ENCODE data around the gene UTY.

UTY gene

DNA sequence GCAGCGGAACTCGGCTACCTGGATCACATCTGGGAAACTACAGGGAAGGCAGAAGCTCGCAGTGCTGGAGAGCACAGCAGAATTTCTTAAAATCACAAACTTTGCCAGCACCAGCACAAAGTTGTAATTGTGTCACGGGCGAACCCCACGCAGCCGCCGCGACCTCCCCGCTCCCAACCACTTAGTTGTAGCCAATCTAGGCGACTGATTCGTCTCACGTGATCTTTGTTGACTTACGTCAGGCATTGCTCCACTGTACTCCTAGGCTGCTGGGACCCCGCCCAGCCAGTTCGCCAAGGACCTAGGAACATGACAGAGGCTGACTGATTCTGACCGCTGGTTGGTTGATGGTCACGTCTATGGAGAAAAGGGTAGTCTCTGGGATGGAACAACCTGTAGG, at the start of gene UTY:
TSS of gene UTY (minus strand) at position 206 of the 400 bp plus-strand sequence. CDS start 368 bp downstream, outside the sequence.
- no peak for DNase-seq

DNA sequence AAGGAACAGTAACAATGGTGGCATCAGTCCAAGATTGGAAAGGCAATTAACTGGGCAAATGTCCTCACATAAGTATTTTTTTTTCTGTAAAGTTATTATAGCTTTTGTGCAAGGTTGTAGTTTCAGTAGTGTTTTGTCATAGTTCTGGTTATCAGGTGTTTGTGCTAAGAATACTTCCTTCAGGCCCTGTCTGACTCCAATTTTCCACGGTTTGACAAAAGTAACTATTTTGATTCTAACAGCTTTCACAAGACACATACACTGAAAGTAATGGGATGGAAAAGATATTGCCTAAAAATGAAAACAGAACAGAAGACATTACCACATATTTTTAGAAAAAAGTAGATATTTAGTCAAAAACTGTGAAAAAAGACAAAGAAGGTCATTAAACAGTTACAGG, 40.6 kb upstream of the UTY start:
- no peak for DNase-seq

DNA sequence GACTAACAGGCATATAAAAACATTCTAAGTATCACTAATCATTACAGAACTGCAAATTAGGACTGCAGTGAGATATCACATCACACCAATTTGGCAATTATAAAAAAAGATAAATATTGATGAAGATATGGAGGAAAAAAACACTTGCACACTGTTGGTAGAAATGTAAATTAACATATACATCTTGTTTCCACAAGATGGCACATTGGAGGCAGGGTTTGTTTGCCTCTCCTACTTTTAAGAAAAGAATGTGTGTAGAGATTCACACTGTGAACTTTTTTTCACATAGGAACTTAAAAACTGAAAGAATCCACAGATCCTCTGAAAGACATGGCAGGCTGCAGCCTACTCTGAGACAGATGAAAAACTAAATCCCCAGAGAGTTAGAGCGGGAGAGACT, 21.4 kb upstream of the UTY start:
- no peak for DNase-seq

DNA sequence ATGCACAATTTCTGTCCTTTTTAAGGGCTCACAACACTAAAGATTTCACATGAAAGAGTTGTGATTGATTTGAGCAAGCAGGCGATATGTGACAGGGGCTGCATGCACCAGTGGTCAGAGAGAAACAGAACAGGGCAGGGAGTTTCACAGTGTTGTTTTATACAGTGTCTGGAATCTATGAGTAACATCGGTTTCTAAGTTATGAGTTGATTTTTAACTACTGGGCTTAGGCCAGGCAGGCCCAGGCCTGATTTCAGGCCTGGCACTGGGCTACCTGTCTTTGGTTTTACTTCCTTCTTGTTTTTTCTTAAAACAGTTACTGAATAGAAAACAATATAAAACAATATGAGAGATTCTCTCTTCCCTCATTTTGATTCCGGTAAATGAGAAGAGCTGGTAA, 13.9 kb upstream of the UTY start:
- DNase-seq, result no peak

DNA sequence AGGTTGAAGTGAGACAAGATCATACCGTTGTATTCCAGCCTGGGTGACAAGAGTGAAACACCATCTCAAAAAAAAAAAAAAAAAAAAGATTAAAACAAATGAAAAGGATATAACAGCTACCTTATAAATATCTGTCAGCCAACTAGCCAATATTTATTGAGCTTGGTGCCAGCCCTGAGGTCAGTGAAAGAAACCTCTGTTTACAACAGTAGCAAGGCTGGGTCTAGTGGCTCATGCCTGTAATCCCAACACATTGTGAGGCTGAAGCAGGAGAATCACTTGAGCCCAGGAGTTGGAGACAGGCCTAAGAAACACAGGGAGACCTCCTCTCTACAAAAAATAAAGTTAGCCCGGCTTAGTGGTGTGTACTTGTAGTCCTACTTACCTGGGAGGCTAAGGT, 12.6 kb upstream of the UTY start:
- DNase-seq, result no peak

DNA sequence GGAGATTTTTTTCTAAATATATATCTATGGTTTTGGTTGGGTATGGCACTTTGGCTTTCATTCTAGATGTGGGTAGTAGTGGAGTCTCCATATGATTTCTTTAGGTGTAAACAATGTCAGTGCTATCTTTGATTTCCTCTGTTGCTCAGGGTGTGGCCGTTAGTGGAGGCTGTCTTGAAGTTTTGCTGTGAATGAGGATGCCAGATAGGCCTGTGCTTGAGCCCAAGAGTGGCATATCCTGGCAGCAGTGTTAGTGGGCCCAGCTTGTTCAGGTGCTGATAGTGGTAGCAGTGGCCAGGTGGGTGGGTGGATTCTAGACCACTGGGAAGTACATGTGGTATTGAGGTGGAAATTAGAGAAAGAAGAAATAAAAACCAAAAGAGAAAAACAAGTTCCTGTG, 8.9 kb upstream of the UTY start:
- no peak for DNase-seq

DNA sequence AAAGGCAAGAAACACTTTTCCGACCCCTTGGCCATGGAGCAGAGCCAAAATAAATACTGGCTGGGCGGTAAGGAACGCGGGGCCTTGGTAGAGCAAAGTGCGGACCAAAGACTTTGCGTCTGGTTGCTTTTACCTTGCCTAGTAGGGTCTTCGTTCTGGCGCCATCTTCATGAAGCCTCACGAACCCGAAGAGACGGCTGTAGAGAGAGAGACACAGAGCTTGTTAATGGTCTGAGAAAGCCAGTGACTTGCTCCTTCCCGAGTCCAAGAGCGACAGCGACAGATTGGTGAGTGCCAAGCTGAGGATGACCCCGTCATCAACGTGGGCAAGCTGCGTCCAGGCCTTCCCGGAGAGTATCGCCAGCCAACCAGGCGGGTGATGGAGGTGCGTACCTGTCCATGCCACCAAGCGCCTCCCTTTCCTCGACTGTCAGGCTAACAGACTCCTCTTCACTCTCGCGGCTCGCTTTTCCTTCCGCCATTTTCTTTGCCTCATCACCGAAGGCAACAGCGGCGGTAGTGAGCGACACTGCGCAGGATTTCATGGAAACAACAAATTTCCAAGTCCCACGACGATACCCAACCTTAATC, 617 bp downstream of the UTY start:
- DNase-seq, result no peak

DNA sequence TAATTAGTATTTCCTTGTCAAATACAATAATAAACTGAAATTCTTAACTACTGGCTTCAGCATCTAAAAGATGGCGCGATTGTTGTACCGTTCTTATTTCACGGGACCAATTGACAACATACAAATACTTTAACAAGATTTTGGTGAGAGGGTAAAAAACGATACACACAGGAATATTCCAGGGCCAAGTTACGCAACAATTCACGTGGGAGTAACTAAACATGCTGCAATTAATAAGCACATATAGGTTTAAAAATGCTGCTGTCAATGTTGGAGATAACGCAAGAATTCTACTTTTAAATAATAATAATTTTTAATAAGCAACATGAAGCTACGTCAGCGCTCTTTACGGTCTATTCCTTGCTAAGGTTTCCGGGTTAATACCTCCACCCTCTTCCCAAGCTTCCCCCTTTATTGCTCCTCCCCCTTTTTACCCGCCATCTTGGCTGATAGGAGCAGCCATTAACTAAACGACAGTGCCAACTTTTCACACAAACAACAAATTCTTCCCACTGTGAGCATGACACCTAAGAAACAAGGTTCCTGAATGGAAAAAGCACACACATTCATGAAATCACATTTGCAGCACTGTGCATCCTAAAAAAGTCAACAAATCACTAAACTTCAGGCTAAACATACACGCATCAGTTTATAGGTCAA, 1.6 kb downstream of the UTY start:
- no peak for DNase-seq

DNA sequence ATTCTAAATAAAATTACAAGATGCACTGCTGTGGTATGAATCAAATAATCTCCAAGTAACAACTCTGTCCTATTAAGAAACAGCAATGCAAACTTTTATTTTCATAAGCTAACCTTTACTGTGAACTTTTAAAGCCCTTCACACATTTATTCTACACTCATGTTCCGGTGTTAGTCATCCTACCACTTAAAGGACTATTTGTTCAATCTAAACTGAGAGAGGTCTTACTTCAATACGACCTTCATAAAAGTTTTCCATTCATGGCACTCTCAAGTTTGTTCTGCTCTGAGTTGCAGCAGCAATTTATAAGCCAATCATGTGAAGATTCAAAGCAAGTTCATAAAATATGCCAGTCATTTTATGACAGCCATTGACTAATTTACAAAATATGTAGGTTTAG, 4.8 kb downstream of the UTY start:
- DNase-seq, result no peak

DNA sequence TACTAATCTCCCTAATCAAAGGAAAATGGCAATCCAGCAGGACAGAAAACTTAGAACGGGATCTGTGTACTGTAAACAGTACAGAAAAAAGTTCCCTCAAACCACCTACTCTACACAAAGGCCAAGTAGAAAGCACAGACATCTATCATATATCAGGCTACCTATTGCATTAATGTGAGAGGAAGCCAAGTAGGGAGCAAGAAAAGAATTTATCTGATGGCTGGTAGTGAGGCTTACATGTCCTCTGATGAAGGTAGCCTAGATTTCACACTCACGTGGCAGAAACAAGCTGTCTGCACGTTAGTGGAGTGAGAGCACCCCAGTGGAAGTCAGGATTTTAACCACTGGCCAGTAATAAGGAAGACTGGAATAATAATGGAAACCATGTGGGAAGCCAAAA, 28.3 kb downstream of the UTY start:
- no peak for DNase-seq

DNA sequence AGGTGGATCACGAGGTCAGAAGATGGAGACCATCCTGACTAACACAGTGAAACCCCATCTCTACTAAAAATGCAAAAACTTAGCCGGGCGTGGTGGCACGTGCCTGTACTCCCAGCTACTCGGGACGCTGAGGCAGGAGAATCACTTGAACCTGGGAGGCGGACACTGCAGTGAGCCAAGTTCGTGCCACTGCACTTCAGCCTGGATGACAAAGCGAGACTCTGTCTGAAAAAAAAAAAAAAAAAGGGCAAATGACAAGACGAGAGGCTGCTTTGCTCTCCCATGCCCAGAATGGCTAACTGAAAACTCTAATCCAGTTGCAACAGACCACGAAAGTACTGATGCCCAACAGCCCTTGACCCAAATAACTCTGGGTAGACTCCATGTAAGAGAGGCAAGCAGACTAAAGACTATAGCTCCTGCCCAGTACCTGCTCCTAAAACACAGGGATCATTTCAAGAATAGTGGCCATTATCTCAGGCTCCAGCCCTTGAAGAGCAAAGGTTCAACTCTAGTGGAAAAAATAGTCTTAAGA, 29.2 kb downstream of the UTY start:
- DNase-seq, result no peak

DNA sequence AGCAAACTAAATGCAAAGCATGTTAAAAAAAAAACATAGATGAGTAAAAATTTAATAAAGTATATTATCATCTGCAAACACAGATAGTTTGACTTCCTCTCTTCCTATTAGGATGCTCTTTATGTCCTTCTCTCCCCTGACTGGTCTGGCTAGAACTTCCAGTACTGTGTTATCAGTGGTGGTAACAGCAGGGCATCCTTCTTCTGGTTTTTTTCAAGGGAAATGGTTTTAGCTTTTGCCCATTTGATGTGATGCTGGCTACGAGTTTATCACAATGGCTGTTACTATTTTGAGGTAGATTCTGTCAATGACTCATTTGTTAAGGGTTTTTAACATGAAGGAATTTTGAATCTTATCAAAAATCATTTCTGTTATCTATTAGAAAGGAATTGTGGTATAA, 34.3 kb downstream of the UTY start:
- DNase-seq, result no peak

DNA sequence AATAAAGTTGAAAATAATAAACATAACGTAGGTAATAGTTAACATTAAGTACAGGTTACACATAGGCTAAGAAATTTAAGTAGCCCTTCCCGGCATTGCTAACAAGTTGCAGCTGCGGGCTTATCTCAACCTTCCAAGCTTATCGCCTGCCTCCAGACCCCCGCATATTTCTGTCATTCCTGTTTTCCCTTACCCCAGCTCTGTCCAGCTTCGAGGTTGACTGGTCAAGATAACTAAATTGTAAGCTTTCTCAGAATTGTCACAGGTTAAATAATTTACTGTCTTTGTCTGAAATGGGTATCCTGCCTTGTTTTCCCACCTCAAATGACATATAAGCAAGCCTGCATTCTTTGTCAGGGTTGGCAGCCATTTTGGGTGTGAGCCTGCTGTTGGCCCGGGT, 36.7 kb downstream of the UTY start:
- DNase-seq, result no peak

DNA sequence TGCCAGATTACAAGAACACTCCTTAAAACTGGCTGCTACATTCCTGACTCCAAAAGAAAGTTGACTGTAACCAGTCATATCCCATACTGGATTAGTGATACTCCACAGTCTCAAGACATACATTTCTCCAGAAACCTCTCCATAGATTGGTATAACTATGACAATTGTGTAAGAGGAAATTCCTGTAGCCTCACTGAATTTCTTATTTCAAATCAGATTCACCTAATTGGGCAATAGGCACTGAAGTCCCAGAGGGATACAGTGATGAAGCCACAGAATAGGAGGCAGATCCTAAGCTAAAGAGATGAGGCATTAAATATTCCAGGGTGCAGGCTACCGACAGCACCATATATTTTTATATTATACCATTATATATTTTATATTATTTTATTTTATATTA, 39.0 kb downstream of the UTY start:
- no peak for DNase-seq

DNA sequence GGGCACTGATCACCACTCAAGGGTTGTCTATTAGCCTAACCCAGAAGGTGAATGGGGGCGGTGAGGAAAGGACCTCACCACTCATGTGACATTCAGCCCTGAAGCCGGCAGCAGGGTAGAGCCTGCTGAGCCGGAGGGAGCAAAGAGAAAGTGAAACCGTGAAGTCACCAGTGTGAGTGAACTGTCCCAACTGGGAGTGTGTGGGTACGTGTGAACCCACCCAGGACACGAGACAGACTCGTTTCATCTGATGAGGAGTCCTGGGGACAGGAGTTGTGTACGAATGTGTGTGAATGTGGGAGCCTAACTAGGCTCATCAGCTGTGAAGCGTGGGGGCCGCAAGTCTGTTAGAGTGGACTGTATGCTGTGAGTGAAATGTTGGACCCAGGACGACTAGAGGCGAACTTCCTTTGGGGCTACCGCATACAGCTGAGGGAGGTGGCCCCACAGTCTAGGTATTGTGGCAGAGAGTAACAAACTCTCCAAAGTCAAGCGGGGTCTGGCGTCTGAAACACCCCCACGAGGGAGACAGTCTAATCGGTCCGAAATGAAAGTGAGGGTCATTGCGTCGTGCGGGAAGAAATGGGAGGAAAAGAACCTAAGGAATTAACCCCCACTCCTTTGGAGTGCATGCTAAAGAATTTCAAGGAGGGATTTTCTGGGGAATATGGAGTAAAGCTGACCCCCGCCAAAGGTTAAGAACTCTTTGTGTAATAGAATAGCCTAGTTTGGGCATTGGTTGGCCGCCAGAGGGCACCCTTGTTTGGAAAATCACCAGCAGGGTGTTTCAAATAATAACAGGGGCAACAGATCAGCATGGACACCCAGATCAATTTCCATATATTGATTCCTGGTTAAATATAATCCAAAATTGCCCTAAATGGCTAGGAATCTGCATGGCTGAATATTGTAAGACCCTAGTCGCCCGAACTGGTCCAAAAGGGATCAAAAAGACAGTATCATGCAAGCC, 43.6 kb downstream of the UTY start:
- DNase-seq, result no peak

DNA sequence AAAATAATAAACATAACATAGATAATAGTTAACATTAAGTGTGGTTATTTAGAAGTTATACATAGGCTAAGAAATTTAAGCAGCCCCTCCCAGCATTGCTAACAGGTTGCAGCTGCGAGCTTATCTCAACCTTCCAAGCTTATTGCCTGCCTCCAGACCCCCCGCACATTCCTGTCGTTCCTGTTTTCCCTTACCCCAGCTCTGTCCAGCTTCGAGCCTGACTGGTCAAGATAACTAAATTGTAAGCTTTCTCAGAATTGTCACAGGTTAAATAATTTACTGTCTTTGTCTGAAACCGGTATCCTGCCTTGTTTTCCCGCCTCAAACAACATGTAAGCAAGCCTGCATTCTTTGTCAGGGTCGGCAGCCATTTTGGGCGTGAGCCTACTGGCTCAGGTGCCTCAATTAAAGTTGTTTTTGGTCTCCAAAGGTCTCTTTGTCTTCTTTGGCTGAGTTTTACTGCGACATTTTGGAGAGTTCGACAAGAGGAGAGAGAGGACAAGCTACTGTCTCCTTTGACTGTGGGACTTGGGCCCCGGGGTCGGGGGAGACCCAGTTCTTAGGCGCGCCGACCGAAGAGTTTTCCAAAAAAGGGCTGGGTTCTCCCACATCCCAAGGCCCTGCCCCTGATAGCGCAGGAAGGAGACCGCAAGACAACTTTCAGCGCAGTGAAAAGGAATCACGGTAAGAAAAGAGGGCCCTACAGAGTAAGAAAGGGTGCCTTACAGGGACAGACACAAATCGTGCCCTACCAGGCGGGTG, 44.4 kb downstream of the UTY start:
- DNase-seq, result no peak

DNA sequence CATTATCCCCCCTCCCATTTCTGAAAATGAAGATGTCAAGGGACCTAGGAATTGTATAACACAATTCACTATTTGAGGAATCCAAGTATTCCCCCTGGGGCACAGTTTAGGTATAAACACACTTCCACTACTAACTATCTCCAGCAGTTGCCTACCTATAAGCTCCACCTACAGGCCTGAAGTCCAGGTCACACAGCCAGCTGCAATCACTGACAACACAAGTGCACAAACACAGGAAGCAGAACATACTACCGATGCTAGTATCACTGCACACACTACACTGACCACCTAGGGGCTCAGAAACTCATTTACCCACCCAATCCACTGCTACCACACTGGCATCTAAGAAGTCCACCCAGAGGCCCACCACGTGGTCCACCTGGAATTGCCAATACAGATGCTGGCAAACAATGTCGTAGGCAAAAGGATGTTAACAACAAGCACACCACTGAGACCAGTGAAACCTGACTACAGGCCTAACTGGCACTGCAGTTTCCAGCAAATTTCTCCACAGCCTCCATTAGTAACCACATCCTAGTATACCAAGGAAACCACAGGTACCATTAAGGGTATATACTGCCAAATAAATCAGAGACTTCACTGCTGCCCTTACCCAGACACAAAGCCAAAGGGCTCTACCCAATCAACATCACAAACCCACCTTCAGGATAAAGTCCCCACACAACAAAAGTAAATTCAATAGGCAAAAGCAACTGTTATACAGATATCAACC, 47.4 kb downstream of the UTY start:
- no peak for DNase-seq

DNA sequence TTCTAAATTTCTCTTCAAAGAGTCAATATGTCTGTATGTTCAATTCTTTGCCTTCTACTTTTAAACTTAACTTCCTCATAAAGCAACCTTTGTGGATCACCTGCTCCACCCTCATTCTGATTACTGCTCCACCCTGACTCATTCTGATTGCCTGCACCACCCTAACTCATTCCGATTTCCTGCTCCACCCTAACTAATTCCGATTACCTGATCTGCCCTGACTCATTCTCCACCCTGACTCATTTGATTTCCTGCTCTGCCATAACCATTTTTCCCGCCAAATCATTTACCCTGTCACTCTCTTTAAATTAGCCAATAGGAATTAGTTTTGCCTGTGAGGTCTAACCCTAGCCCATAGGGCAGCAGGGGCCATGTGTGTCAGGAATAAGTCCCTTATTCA, 50.3 kb downstream of the UTY start:
- no peak for DNase-seq

DNA sequence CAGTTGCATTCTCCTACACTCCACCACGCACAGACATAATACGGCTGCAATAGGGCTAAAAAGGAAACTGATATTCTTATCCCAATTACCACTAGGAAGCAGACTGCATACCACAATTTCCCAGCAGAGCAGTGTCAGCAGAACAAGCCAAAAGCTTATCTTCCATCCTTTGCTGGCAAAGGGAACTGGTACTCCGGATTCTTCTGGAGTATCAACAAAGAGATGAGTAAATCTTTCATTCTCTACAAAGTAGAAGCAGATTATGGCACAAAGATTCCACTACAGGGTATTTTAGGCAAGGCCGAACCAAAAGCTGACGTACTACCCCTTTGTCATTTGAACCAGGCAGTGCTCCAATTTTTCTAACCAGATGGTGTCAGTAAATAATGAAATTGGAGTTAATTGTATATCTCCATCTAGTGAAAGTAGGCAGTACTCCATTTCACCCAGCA, 56.5 kb downstream of the UTY start:
- no peak for DNase-seq

DNA sequence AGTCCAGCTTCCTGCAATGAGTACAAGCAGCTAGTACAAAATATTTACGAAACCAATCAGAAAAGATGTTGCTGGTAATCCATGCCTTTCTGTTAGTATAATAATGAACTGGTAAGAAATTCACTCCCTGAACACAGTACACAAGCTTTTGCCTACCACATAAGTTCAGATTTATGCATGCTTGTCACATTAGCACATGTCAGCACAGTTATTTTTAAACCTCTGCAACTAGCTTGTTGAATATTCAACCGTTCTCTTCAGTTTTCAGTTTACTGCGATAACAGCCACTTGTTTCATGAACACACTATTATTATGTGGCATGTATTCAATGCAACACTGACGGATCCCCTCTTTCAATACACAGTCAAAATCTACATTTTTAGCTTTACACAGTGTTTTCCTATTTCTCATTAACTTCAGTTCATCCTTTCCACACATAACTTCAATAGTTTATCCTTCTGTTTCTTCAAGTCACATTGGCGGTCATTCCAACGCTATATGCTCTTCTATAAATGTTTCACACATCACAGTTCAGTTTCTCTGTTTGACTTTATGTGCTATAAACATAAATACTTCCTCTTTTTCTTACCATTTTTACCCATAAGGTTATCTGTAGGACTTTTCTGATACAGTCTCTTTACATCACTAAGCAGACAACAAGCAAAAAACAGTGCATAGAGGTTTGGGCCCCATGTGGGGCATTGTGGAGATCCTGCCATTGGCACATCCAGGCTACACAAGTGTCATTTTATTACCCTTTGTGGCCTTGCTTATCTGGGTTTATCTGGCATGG, 62.8 kb downstream of the UTY start:
- no peak for DNase-seq

DNA sequence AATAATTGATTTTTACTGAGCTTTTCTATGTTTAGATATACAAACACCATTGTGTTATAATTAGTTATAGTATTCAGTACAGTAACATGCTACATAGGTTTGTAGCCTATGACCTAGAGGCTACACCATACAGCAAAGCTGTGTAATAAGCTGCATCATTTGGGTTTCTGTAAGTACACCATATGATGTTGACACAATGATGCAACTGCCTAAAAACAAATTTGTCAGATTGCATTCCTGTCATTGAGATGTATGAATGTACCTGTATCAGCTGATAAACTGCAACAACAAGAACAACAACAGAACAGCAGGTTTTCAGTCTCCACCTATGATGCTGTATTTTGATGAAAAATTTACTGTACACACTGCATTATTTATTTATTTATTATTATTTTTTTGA, 64.3 kb downstream of the UTY start:
- DNase-seq, result no peak
